NCI-H1092 (cell line): ENCODE measurements around the gene KRT26.
"Not testable (repeated sequence)": the region's sequence is repeated elsewhere in the genome, so short reads cannot be mapped to it uniquely, and the experiment has no call there.

Experiments used
- DNase-seq: peaks from one replicate; lab custom pipeline; 2025; lab: John Stamatoyannopoulos, UW

Gene KRT26

DNA sequence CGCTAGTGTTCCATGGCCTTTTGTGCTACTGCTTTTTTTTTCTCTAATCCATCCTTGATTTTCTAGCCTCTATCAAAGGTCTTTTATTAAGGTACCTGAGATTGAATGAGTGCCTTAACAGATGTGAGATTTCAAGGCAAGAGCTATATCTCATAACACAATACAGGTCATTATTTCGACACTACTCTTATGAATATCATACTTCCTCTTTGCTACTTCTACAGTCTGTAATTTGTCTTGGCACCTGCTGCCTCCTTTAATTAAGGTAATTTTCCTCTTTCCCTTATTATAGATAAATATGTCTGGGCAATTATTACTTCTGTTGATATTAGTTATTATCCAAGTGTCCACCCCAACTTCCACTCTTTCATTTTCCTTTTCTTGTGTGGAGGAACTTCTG is 22.5 kb upstream of the KRT26 start:
- no peak for DNase-seq

- DNase-seq = no peak
These were observed 21.8 kb upstream of the KRT26 start for GRCh38 chr17:40793832-40794231.

DNA sequence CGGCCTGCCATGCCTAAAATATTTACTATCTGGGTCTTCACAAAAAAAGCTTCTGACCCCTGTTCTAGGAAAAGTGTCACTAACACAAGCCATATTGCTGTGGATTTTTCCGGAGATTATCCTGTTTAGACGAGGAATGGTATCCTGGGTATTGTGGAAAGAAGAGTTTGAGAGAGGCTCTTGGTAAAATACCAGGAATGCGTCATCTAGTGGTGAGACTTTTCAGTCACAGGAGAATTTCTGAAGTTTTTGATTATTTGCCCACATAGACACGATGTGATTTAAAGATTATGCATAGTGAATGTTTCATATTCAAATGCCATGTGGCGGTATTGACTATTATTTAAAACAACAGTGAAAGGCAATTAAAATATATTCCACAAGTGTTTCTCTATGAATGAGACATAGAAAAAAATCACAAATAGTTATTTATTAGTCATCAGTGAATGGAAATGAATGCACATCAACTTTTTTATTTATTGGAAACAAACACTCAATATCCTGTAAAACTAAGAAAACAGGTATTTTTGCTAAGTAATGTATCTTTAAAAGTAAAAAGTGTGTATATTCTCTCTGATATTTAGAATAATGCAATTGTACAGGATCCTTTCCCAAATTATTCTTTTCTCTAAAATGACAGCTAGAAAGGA is 19.9 kb upstream of the KRT26 start:
- no peak for DNase-seq

DNA sequence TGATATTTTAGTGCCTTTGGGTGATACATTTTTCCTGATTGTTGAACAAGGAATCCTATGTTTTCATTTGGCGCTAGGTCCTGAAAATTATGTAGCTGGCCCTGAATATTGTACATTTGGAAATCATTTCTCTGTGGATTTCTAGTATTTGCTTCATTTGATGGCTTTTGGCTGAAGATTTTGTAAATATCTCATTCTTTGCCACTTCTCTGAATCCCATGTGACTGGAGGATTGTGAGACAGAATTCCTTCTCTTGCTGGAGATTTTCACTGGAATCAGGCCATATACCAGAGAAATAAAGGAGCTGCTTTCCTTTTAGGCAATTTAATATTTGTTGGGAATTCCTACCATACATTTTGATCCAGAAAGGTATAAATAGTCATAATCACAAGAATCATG is 19.1 kb upstream of the KRT26 start:
- no peak for DNase-seq

DNA sequence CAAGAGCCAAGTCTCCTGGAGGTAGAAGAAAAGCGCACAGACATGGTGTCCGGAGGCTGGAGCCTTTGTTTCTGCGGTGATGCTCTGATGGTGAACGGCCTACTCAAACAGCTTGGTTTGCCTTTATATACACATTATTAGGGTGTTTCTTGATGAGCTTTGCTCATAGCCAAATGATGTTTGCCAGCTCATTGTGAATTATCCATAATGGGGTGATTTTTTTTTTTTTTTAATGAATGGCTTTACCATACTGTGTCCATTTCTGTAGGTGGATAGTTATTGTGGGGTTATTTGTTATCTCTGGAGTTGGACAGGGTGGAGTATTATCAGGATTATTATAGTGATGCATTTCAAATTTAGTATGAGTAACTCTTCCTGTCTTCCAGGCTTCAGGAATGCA is 10.4 kb upstream of the KRT26 start, which contains the start of gene KRT27:
KRT27 (minus strand) TSS at position 101 of the 400 bp plus-strand sequence; CDS start at position 44, 57 bp downstream.
- no peak for DNase-seq

DNA sequence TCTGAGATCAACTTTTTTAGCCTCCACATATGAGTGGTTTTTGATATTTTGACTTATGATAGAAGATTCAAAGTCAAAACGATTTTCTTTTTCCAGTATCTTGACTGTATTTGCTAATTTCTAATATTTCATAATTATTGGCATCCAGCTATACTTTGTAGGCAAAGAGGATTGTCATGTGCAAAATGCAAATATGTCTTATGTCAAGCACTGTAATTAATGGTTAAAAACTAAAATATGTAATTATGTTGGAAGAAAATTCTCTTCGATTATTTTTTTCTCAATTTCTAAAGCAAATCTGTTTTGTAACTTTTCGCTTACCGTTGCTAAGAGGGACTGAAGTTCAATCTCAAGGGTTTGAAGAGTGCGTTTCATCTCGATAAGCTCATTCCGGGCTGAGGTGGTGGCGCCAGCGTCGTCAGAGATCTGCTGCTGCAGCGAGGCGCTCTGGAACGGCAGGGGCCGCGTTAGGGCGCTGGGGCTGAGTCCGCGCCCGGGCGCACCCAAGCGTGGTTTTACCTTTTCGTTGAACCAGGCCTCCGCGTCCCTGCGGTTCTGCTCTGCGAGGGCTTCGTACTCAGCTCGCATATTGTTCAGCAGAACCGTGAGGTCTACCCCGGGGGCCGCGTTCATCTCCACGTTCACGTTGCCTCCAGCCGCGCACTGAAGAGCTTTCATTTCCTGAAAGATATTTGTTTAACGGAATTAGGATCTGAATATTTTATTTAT is 7.3 kb upstream of the KRT26 start:
- DNase-seq = no peak

DNA sequence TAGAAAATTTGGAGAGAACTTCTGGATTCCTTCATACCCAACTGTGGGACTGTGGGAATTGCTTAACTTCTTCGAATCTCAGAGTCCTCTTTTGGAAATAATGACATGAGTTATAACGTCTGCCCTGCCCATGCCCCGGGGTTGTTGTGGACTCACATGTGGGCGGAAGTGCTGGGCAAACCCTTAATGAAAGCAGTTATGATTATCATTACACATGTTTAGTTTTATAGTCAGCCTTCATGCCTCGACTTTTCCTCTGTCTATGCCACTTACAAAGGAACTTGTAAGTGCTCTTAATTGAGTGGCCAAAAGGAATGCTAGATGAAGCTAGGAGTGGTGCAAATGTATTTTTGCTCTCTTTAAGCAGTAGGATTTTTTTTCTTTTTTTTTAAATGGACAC is 6.5 kb upstream of the KRT26 start:
- no peak for DNase-seq

DNA sequence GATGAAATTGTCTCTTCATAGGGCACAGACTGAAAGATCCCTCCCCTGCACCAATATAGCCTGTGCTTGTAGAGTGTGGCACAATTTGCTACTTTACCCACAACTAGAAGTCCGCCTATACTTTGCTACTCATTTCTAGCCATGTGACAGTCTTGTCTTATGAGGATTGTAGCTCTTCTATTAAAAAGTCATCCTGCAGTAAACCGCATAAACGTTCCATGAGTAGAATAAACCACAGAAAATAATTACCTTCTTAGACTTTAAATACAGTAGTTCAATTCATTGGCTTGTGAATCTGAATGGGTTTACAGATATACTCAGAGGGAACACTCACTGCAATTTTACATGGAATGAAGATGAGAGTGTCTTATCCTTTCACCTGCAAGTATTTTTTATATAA is 6.0 kb upstream of the KRT26 start:
- DNase-seq = no peak

- no peak for DNase-seq
These were observed 5.5 kb upstream of the KRT26 start for GRCh38 chr17:40777459-40777858.

- no peak for DNase-seq
These were observed 3.9 kb upstream of the KRT26 start for GRCh38 chr17:40775945-40776344.

- DNase-seq = no peak
These were observed 6.3 kb downstream of the KRT26 start for GRCh38 chr17:40765657-40766056.

DNA sequence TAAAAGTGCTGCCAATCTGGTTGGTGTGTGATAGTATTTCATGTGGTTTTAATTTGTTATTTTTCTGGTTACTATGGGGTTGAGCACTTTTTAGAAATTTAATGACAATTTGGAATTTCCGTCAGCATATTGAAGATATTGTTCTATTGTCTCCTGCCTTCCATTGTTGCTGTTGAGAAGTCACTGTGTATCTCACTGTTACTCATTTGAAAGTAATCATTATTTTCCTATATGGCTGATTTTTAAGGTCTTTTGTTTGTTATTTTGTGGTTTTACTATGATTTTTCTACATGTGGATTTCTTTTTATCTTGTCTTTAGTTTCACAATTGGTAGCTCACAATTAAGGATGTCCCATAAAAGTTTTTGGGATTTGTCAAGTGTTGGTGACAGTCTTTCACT is 8.2 kb downstream of the KRT26 start:
- DNase-seq = no peak

- DNase-seq = no peak
These were observed 11.6 kb downstream of the KRT26 start for GRCh38 chr17:40760105-40761016.

DNA sequence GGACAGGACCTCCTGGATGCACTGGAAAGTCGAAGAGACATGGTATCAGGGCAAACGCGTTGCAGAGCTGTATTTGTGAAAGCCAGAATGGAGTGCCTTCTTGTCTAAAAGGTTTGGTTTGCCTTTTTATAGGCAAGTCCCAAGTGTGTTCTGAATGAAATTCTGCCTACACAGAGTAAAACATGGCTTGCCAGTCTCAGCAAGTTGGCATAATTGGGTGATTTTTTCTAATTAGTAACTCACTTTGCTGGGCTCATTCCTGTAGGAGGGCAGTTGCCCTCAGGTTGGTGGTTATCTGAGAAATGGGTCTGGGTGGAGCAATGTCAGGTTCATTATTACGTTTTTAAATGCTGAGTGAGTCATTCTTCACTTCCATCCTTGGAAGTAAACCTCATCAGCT is 16.8 kb downstream of the KRT26 start, which contains the start of gene KRT25:
KRT25 (minus strand) TSS at position 101 of the 400 bp plus-strand sequence; CDS start at position 41, 60 bp downstream.
- DNase-seq = no peak

- DNase-seq = no peak
These were observed 18.2 kb downstream of the KRT26 start for GRCh38 chr17:40753804-40754203.

GRCh38 chr17:40751065-40751464 is 20.9 kb downstream of the KRT26 start:
- no peak for DNase-seq

GRCh38 chr17:40750391-40750790 is 21.6 kb downstream of the KRT26 start:
- DNase-seq = no peak

- DNase-seq = not testable (repeated sequence)
These were observed 23.3 kb downstream of the KRT26 start for GRCh38 chr17:40748666-40749065.

- DNase-seq = no peak
These were observed 33.4 kb downstream of the KRT26 start for GRCh38 chr17:40738553-40738952.

GRCh38 chr17:40735016-40735415 is 37.0 kb downstream of the KRT26 start:
- no peak for DNase-seq

DNA sequence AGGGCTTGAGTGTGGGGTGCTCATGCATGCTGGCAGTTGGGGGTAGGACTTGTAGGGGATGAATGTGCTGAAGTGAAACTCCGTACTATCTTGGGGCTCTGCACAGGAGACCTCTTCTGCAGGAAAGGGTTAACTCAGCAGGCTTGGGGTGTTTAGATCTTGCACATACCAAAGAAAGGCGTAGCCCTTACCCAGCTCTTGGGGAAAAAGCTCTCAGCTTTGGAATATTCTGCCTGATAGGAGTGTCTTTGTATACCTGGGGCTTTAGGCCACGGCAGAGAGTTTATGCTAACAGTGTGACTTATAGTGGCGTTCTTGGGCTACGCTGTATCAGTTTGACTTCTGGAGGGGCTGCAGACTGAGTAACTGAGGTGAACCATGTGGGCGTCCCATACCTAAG is 38.0 kb downstream of the KRT26 start:
- no peak for DNase-seq

DNA sequence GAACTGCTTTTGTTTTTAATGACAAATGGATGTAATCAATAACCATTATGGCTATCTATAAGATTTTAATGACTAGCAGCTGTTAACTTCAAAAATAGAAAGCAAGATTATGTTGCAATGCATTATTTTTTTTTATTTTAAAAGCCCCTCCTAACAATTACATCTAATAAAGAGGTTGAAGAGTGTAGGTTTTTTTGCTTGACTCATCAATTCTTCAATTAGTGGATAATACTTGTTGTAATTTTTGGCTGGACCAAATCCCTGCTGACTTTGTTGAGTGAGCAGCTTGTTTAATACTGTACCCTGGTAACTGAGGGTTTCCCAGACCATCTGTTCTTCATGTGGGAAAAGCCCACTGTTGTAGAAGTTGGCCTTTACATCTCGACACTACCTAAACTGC is 41.0 kb downstream of the KRT26 start:
- no peak for DNase-seq
